ENCODE results near the gene GORAB. TPM values are rescaled to one million over a fixed set of nuclear protein-coding genes. Genes with fewer than 3 reads are reported as not detected.

The GORAB gene
- total and polyA plus RNA-seq, 10 of the 15 experiments (the other 5 are each of a cell fraction or from before 2014, with no cell fraction given) = 5.5 to 38.6 (median 10.3) TPM

- TF ChIP-seq, protein P1, sequence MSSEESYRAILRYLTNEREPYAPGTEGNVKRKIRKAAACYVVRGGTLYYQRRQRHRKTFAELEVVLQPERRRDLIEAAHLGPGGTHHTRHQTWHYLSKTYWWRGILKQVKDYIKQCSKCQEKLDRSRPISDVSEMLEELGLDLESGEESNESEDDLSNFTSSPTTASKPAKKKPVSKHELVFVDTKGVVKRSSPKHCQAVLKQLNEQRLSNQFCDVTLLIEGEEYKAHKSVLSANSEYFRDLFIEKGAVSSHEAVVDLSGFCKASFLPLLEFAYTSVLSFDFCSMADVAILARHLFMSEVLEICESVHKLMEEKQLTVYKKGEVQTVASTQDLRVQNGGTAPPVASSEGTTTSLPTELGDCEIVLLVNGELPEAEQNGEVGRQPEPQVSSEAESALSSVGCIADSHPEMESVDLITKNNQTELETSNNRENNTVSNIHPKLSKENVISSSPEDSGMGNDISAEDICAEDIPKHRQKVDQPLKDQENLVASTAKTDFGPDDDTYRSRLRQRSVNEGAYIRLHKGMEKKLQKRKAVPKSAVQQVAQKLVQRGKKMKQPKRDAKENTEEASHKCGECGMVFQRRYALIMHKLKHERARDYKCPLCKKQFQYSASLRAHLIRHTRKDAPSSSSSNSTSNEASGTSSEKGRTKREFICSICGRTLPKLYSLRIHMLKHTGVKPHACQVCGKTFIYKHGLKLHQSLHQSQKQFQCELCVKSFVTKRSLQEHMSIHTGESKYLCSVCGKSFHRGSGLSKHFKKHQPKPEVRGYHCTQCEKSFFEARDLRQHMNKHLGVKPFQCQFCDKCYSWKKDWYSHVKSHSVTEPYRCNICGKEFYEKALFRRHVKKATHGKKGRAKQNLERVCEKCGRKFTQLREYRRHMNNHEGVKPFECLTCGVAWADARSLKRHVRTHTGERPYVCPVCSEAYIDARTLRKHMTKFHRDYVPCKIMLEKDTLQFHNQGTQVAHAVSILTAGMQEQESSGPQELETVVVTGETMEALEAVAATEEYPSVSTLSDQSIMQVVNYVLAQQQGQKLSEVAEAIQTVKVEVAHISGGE (CRISPR knock-in tag; IDR thresholded peaks at IDR 0.05) = no peak
- TF ChIP-seq, protein P2, sequence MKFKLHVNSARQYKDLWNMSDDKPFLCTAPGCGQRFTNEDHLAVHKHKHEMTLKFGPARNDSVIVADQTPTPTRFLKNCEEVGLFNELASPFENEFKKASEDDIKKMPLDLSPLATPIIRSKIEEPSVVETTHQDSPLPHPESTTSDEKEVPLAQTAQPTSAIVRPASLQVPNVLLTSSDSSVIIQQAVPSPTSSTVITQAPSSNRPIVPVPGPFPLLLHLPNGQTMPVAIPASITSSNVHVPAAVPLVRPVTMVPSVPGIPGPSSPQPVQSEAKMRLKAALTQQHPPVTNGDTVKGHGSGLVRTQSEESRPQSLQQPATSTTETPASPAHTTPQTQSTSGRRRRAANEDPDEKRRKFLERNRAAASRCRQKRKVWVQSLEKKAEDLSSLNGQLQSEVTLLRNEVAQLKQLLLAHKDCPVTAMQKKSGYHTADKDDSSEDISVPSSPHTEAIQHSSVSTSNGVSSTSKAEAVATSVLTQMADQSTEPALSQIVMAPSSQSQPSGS (IDR thresholded peaks at IDR 0.05; ENCODE audit: low read length) = no peak
- peak; percentile 56; the same call in 1 of the 2 replicates for TF ChIP-seq IRF4 (IDR thresholded peaks at IDR 0.05; ENCODE audit: low read depth, low read length)
- TF ChIP-seq, protein P3, sequence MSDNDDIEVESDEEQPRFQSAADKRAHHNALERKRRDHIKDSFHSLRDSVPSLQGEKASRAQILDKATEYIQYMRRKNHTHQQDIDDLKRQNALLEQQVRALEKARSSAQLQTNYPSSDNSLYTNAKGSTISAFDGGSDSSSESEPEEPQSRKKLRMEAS (IDR thresholded peaks at IDR 0.05; ENCODE audit: low read depth, low read length) = no peak
- no peak for TF ChIP-seq TCF3 (IDR thresholded peaks at IDR 0.05; ENCODE audit: borderline replicate concordance, insufficient read depth, low read depth, low read length)
- TF ChIP-seq SIN3A (IDR thresholded peaks at IDR 0.05; ENCODE audit: low read depth, low read length) = no peak
- TF ChIP-seq USF1 (IDR thresholded peaks at IDR 0.05; ENCODE audit: borderline replicate concordance, extremely low read length, insufficient read depth, low read depth, low read length) = no peak
- TF ChIP-seq KLF5 (IDR thresholded peaks at IDR 0.05; ENCODE audit: partially characterized antibody) = no peak
- no peak for TF ChIP-seq KAT2A (conservative IDR thresholded peaks at IDR 0.05; ENCODE audit: control insufficient read depth, low read depth, low read length)
- TF ChIP-seq, protein P4, sequence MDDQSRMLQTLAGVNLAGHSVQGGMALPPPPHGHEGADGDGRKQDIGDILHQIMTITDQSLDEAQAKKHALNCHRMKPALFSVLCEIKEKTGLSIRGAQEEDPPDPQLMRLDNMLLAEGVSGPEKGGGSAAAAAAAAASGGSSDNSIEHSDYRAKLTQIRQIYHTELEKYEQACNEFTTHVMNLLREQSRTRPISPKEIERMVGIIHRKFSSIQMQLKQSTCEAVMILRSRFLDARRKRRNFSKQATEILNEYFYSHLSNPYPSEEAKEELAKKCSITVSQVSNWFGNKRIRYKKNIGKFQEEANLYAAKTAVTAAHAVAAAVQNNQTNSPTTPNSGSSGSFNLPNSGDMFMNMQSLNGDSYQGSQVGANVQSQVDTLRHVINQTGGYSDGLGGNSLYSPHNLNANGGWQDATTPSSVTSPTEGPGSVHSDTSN (IDR thresholded peaks at IDR 0.05; ENCODE audit: insufficient replicate concordance, low read depth, low read length) = no peak
- peak; percentile 87 to 91 for TF ChIP-seq IKZF2 (IDR thresholded peaks at IDR 0.05)
- TF ChIP-seq HDAC2 (IDR thresholded peaks at IDR 0.05) = no peak
- TF ChIP-seq CHD2 (IDR thresholded peaks at IDR 0.05; ENCODE audit: borderline replicate concordance, low read depth, low read length) = no peak
- TF ChIP-seq STAT3 (IDR thresholded peaks at IDR 0.05; ENCODE audit: low read depth, low read length) = no peak
- TF ChIP-seq NR2C1 (IDR thresholded peaks at IDR 0.05) = no peak
- TF ChIP-seq, protein P5, sequence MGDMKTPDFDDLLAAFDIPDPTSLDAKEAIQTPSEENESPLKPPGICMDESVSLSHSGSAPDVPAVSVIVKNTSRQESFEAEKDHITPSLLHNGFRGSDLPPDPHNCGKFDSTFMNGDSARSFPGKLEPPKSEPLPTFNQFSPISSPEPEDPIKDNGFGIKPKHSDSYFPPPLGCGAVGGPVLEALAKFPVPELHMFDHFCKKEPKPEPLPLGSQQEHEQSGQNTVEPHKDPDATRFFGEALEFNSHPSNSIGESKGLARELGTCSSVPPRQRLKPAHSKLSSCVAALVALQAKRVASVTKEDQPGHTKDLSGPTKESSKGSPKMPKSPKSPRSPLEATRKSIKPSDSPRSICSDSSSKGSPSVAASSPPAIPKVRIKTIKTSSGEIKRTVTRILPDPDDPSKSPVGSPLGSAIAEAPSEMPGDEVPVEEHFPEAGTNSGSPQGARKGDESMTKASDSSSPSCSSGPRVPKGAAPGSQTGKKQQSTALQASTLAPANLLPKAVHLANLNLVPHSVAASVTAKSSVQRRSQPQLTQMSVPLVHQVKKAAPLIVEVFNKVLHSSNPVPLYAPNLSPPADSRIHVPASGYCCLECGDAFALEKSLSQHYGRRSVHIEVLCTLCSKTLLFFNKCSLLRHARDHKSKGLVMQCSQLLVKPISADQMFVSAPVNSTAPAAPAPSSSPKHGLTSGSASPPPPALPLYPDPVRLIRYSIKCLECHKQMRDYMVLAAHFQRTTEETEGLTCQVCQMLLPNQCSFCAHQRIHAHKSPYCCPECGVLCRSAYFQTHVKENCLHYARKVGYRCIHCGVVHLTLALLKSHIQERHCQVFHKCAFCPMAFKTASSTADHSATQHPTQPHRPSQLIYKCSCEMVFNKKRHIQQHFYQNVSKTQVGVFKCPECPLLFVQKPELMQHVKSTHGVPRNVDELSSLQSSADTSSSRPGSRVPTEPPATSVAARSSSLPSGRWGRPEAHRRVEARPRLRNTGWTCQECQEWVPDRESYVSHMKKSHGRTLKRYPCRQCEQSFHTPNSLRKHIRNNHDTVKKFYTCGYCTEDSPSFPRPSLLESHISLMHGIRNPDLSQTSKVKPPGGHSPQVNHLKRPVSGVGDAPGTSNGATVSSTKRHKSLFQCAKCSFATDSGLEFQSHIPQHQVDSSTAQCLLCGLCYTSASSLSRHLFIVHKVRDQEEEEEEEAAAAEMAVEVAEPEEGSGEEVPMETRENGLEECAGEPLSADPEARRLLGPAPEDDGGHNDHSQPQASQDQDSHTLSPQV (IDR thresholded peaks at IDR 0.05) = 0 out of 2 replicates have a peak, but pooled peaks have one; percentile 9
- TF ChIP-seq RAD51 (IDR thresholded peaks at IDR 0.05) = peak; percentile 43; the same call in 1 of the 2 replicates
- TF ChIP-seq CREM (IDR thresholded peaks at IDR 0.05; ENCODE audit: low read depth) = no peak
- TF ChIP-seq ZBED1 (IDR thresholded peaks at IDR 0.05; ENCODE audit: borderline replicate concordance) = no peak
- no peak for TF ChIP-seq NFYA (IDR thresholded peaks at IDR 0.05; ENCODE audit: borderline replicate concordance, low read depth, low read length)
- TF ChIP-seq HDGF (IDR thresholded peaks at IDR 0.05) = no peak
These were observed 13.5 kb downstream of the GORAB start (continued) for GRCh38 chr1:170545476-170545875.
